ENCODE measurements around the gene GFRA1.

The GFRA1 gene

DNA sequence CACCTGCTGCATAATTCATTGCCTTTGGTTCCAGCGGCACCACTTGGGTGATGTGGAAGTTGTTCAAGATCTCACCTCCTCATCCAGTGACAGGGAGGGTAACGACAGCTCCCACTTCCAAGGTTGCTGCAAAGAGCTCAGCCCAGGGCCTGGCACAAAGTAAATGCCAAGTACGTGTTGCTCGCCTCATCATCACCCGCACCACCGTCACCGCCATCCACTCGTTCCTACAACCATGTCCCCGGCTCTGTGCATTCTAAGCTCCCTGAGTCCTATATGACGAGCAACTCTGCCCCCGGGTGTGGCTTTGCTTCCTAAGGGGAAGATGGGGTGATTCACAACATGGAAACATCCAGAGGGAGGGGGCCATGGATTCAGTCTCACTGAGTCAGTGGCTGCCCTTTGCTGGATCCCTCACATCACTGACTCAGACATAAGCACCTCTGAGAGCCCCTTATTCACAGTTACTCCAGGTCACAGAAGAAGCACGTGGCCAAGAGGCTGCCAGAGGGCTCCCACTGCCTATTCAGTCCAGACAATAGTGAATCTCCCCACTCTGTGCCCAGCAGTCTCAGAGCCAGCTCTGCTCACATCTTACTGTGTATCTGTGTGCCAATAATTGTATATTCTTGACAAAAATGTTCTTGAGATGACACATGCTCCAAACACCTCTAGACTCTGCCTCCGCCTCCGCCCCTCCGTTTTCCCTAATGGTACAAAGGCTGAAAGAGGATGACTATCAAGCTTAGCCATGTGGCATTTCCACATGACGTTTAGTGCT, 159.1 kb downstream of the GFRA1 start:
- no peaks in the 10 kb centered on the region for H3K4me1 Mint-ChIP-seq
- DNase-seq: no peak

DNA sequence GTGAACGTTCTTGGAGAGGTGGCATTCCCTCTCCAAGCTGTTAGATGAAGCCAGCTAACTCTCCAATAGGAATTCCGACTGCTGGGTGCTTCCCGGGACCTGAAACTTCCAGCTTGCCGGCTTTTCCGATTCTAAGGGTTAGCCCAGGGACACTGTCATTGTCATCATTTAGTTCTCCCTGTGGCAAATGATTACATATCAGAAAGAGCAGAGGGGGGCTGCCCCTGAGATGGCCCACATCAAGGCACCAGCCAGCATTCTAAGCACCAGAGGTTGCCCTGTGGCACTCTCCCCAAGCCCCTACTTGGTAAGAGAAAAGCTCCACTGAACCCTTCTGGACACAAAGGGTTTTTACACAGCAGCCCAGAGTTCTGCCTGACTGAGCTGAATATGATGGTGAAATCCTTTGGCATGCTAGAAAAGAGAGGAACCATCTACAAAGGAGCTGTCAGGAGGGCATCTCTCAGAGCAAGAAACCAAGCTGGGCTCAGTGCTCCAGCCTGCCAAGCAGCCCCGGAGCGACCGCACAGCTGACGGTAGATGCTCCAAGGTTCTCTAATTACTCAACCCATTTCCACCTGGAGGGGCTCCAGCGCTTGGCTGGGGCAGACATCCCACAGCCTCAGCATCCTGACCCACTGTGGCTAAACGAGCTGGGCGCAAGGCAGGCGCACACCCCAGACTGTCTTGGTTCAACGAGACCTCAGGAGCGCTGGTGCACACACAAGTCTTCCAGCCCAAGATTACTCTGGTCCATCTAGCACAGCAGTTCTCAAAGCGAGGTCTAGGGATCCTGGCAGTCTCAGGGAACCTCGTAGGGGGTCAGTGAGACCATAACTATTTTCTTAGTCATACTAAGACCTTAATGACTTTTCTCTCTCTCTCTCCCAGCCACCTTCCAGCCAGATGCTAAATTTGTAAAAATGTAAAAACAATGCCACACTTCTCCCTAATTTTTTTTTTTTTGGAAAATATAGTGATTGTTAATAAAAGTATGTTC, 160.5 kb downstream of the GFRA1 start:
- Mint-ChIP-seq H3K4me3 (no peak overlapping the region), H3K27ac (no peak overlapping the region), H3K36me3 (no peaks in the 10 kb centered on the region), H3K4me1 (no peaks in the 10 kb centered on the region), H3K9me3 (no peaks in the 10 kb centered on the region), H3K27me3 (no peaks in the 10 kb centered on the region)
- CTCF ChIA-PET: interaction anchor here (1.5 kb wide), 1 partner anchor 9 kb away, joined by 3 read pairs; no protein-coding TSS in a partner anchor
- DNase-seq: no peak

More for the DNA sequence above, 159.1 kb downstream of the GFRA1 start:
- H3K4me3 Mint-ChIP-seq: no peak overlapping the region
- peaks cover 6% of the 10 kb centered on the region for H3K9me3 Mint-ChIP-seq
- H3K27ac Mint-ChIP-seq: no peak overlapping the region
- no peaks in the 10 kb centered on the region for H3K27me3 Mint-ChIP-seq
- CTCF ChIA-PET: no interaction called here
- no peaks in the 10 kb centered on the region for H3K36me3 Mint-ChIP-seq

DNA sequence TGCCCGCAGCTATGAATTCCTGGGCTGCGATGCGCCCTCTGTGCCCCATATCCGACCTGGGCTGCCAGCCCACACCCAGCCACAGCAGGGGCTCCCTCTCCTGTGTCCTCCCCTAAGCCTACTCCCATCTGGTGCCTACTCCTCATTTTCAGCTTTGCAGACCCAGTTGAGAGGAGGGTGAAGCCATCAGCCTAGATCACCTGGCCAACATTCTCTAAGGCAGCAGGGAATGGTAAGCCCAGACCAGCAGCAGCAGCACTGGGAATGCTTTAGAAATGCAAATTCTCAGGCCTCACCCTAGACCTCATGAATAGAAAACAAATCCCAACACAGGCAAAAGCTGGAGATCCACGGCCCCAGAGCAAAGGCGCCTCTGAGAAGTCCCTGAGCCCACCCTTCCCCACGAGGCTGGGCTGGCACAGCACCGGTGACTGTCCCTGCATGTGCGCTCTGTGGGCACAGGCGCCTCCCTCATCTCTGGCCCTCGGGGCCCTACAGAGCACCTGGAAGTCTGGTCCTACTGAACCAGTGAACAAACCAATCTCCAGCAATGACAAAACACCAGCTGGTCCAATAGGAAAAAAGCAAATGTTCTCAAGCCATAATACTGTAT, 161.4 kb downstream of the GFRA1 start:
- CTCF ChIA-PET: interaction anchor here (1.5 kb wide), 1 partner anchor 10 kb away, joined by 3 read pairs; no protein-coding TSS in a partner anchor
- Mint-ChIP-seq H3K4me1 (no peaks in the 10 kb centered on the region), H3K27ac (no peak overlapping the region), H3K36me3 (no peaks in the 10 kb centered on the region), H3K4me3 (no peak overlapping the region), H3K9me3 (no peaks in the 10 kb centered on the region), H3K27me3 (no peaks in the 10 kb centered on the region)
- DNase-seq: no peak

DNA sequence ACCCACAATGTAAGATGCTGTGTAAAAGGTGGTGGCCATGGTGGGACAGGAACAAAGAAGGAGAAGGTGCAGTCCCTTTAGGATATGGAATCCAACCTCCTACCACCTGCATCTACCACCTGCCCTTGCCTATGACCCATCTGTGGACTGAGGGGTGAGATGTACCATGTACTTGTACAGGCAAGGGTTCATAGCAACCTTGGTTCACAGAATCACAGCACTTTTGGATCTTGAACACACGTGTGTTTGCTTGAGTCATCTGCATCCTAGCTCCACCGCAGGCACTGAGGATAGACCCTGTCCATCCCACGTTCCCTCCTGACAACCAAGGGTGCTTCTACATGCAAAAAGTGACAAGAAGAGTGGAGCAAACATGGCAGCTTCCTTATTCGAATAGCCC, 162.3 kb downstream of the GFRA1 start:
- H3K9me3 Mint-ChIP-seq: no peaks in the 10 kb centered on the region
- no peaks in the 10 kb centered on the region for H3K27me3 Mint-ChIP-seq
- CTCF ChIA-PET: no interaction called here
- DNase-seq: no peak
- no peak overlapping the region for H3K27ac Mint-ChIP-seq
- H3K36me3 Mint-ChIP-seq: no peaks in the 10 kb centered on the region
- H3K4me1 Mint-ChIP-seq: no peaks in the 10 kb centered on the region
- H3K4me3 Mint-ChIP-seq: no peak overlapping the region

DNA sequence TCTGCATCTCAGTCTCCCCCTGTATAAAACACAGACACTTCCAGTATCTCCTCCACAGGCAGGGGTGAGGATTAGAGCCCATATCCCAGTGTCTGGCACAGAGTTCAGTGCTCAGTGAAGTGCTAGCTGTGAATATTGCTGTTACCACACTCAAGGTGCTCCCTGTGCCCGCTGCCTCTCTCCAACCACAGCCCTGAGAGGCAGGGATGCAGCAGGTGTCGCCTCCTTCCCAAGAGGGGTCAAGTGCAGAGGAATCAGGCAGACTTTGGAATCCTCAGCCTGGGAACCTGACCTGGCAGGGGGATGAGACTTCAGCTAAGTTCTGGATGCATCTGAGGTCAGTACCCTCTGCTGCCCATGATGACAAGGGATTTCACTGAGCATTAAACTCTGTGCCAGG, 163.1 kb downstream of the GFRA1 start:
- no peaks in the 10 kb centered on the region for H3K27me3 Mint-ChIP-seq
- H3K4me3 Mint-ChIP-seq: no peak overlapping the region
- CTCF ChIA-PET: no interaction called here
- H3K27ac Mint-ChIP-seq: no peak overlapping the region
- H3K4me1 Mint-ChIP-seq: no peaks in the 10 kb centered on the region
- H3K9me3 Mint-ChIP-seq: no peaks in the 10 kb centered on the region
- no peaks in the 10 kb centered on the region for H3K36me3 Mint-ChIP-seq
- no peak for DNase-seq

DNA sequence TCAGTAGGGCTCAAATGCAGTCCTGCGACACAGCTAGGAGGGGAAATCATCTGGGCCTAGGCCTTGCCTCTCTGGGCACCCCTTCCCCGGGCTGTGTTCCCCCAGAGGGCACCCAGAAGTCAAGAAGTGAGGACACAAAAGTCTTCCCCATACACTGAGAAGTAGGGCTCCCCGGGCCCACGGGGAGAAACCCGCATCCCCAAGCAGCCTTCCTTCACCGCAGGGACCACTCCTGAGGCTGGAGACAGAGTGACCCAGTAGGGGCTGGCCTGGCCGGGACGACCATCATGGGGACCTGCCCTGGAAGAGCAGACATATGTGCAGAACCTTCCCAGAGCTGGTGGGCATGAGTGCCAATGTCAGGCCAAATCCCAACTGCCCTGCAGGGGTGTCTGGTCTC, 163.5 kb downstream of the GFRA1 start:
- DNase-seq: no peak
- CTCF ChIA-PET: no interaction called here
- Mint-ChIP-seq H3K27me3 (no peaks in the 10 kb centered on the region), H3K4me3 (no peak overlapping the region), H3K4me1 (no peaks in the 10 kb centered on the region), H3K9me3 (no peaks in the 10 kb centered on the region), H3K27ac (no peak overlapping the region), H3K36me3 (no peaks in the 10 kb centered on the region)

DNA sequence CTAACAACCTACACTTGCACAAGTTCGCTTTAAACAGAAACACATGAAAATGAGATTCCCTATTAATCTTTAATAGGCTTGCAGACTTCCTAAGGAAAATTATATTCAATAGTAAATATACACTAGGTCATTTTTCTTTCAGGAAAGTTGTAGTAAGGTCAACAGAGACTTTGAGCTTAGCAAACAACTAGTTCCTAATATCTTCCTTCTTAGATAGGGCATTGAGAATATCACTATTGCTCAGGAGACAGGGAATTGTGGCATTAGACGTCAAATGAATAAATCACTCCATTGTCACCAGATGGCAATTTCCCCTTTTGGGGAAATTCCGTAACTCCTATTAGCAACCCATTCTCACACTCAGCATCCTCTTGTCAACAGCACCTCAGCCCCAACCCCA, 164.9 kb downstream of the GFRA1 start:
- CTCF ChIA-PET: no interaction called here
- no peak overlapping the region for H3K27ac Mint-ChIP-seq
- H3K4me3 Mint-ChIP-seq: no peak overlapping the region
- no peaks in the 10 kb centered on the region for H3K36me3 Mint-ChIP-seq
- DNase-seq: no peak
- H3K4me1 Mint-ChIP-seq: no peaks in the 10 kb centered on the region
- H3K9me3 Mint-ChIP-seq: no peaks in the 10 kb centered on the region
- H3K27me3 Mint-ChIP-seq: no peaks in the 10 kb centered on the region

DNA sequence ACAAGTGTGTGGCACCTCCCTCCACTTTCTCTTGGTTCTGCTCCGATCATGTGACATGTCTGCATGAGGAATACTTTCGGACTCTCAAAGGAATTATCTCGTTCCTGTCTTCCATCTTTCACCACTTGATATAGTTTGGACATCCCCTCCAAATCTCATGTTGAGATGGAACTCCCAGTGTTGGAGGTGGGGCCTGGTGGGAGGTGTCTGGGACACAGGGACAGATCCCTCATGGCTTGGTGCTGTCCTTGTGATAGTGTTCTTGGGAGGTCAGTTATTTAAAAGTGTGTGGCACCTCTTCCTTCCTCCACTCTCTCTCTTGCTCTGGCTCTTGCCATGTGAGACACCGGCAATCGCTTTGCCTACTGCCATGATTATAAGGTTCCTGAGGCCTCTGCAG, 166.4 kb downstream of the GFRA1 start:
- Mint-ChIP-seq H3K27ac (no peak overlapping the region), H3K36me3 (no peaks in the 10 kb centered on the region), H3K27me3 (no peaks in the 10 kb centered on the region), H3K9me3 (peaks cover 6% of the 10 kb centered on the region), H3K4me3 (no peak overlapping the region), H3K4me1 (no peaks in the 10 kb centered on the region)
- CTCF ChIA-PET: no interaction called here
- no peak for DNase-seq

DNA sequence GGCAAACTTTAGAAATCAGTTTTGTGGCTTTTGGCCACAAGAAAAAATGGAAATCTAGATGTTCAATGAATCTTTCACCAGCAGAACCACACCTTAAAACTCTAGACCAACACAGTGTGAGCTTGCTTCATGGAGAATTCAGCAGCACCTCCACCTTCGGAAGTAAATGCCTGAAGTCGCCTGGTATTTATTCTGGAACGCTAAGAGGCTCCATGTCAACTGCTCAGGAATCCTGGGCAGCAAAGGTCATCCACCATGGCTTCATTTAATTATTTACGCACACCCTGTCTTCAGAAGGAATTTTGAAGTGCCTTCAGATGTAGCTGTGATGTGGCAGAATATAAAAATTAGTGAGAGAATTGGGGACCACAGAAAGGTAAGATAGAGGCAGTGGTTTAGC, 167.7 kb downstream of the GFRA1 start:
- no peak for DNase-seq
- CTCF ChIA-PET: no interaction called here
- peaks cover 8% of the 10 kb centered on the region for H3K9me3 Mint-ChIP-seq
- no peaks in the 10 kb centered on the region for H3K27me3 Mint-ChIP-seq
- no peak overlapping the region for H3K4me3 Mint-ChIP-seq
- H3K4me1 Mint-ChIP-seq: no peaks in the 10 kb centered on the region
- no peaks in the 10 kb centered on the region for H3K36me3 Mint-ChIP-seq
- no peak overlapping the region for H3K27ac Mint-ChIP-seq

DNA sequence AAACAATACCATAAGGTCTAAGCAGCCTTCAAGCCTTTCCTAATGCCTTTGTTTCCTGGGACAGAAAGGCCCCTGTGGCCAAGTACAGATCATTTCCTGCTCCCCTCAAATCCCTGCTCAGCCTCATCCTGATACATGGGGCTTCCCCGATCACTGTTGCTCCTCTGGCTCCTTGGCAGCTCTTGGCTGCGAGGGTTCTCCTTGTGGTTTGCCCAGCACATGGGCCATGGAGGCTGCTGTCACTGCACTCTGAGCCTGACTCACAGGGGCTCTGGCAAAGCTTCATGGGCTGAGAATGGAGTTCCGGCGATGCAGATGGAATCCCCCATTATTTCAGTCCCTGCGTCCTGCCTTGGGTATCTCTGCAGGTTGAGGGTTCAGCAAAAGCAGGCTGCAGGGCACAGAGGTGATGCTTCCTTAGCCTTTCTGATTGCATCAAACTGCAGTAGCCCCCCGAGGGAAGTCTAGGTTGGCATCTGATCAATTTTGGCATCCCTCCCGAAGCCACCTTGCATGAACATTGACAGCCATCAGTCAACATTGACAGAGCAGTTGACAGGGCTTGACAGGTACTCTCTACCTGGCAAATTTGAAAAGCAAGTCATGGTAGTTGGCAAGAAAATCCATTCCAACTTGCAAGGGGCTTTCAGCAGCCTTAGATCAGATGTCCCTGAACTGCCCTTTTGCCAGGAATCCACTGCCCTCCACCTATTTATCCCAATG, 168.6 kb downstream of the GFRA1 start:
- Mint-ChIP-seq H3K4me3 (no peak overlapping the region), H3K27me3 (no peaks in the 10 kb centered on the region), H3K4me1 (no peaks in the 10 kb centered on the region), H3K27ac (no peak overlapping the region), H3K36me3 (no peaks in the 10 kb centered on the region), H3K9me3 (peaks cover 8% of the 10 kb centered on the region)
- DNase-seq: no peak
- CTCF ChIA-PET: no interaction called here

DNA sequence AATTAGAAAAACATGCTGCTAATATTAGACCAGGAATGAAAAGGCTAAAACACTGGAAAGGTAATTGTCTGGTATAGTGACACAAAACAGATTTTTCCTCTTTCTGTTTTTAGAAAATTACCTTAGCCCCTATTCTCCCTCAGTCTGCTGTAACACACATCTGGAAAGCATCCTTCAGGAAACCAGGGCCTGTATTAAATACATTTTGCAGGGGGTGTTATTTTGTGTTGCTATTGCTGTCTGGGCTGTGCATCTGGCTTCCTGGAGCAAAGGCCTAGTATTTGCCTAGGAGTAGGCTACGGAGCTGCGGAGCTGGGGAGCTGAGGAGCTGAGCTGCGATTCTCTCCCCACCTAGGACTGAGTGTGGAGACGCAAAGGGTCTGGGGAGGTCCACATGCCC, 169.3 kb downstream of the GFRA1 start:
- CTCF ChIA-PET: no interaction called here
- Mint-ChIP-seq H3K36me3 (no peaks in the 10 kb centered on the region), H3K4me3 (no peak overlapping the region), H3K27ac (no peak overlapping the region), H3K4me1 (no peaks in the 10 kb centered on the region), H3K9me3 (peaks cover 8% of the 10 kb centered on the region), H3K27me3 (no peaks in the 10 kb centered on the region)
- DNase-seq: no peak

DNA sequence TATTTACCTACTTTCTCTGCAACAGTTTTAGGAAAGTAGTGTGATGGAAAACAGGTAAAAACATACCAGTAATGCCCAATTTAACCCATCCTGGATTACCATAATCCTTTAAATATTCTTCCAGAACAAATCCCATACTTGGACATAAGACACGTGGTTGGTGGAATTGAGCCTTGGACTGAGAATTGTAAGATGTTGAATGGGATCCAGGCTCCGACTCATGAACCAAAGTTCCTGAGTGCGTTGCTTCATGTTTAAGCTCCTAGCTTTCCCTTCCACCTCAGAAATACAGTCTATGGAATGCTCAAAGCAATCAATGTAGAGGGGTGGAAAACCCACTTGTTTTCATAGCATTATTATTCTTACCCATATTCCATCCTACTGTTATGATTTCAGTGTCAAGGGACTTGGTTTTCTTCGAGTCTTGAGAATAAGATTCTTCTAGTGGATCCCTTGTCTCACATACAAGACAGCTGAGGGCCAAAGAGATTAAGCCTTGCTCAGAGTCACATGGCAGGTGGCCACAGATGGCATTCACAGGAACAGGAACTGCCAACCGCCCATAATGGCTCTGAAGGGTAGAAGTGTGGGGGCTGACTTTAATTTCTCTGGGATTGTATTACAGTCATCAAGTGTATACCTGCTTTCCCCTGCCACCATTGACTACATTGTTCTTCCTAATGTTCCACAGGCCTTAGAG, 171.2 kb downstream of the GFRA1 start:
- CTCF ChIA-PET: no interaction called here
- Mint-ChIP-seq H3K9me3 (peaks cover 8% of the 10 kb centered on the region), H3K27me3 (no peaks in the 10 kb centered on the region), H3K27ac (no peak overlapping the region), H3K4me3 (no peak overlapping the region), H3K4me1 (no peaks in the 10 kb centered on the region), H3K36me3 (no peaks in the 10 kb centered on the region)
- no peak for DNase-seq

DNA sequence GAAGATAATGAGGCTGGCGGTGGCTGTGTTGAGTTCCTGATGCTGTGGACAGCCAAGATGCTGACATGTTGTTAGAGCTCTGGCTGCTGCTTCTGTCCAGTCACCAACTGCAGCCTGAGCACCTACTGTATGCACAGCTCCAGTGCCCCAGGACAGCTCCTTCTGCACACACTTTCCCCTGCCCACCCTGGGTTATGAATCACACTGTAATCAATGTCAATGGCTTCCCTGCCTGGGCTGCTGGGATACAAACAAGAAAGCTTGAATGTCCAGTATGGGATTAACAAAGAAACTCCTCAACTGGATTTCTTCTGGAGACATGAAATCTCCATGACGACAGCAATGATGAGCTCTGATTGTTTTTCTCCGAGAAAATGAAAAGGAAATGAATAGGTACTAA, 172.0 kb downstream of the GFRA1 start:
- H3K9me3 Mint-ChIP-seq: peaks cover 8% of the 10 kb centered on the region
- H3K36me3 Mint-ChIP-seq: no peaks in the 10 kb centered on the region
- no peak for DNase-seq
- CTCF ChIA-PET: no interaction called here
- H3K27me3 Mint-ChIP-seq: no peaks in the 10 kb centered on the region
- no peak overlapping the region for H3K4me3 Mint-ChIP-seq
- H3K27ac Mint-ChIP-seq: no peak overlapping the region
- no peaks in the 10 kb centered on the region for H3K4me1 Mint-ChIP-seq

DNA sequence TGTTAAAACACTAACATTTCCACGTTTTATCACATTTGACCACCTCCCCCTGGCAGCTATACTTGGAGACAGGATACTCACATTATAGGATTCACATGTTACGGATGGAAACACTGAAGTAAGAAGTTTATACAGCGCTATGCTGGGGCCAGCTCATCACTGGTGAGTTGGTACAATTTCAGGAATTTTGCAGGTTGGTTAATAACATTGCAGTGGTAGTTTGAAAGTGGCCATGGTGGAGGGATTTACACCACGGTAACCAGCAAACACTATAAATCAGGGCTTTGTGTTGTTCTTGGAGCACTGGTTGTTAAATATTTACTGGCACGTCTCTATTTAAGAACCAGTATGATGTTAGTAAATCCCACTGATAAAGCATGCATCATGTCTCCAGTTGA, 174.0 kb downstream of the GFRA1 start:
- no peaks in the 10 kb centered on the region for H3K36me3 Mint-ChIP-seq
- H3K9me3 Mint-ChIP-seq: peaks cover 8% of the 10 kb centered on the region
- CTCF ChIA-PET: no interaction called here
- DNase-seq: no peak
- no peaks in the 10 kb centered on the region for H3K4me1 Mint-ChIP-seq
- H3K4me3 Mint-ChIP-seq: no peak overlapping the region
- no peak overlapping the region for H3K27ac Mint-ChIP-seq
- no peaks in the 10 kb centered on the region for H3K27me3 Mint-ChIP-seq
